BJ (cell line): ENCODE measurements around the gene GTPBP3. TPM values are rescaled to one million over a fixed set of nuclear protein-coding genes. Genes with fewer than 3 reads are reported as not detected.

Source experiments
- CTCF ChIA-PET: fragments of 350-600 bp; formaldehyde crosslinking; extraction: SDS; loops from one replicate; lab custom pipeline; 2021; ENCODE audit warnings: antibody characterized with exemption, inconsistent platforms; lab: Yijun Ruan, JAX
- POLR2A ChIA-PET: fragments of 300-600 bp; sonication (Branson Sonifier 250); formaldehyde crosslinking; extraction: SDS; loops from one replicate; lab custom pipeline; 2021; ENCODE audit warnings: antibody characterized with exemption; lab: Charles Lee
- DNase-seq: peaks from one replicate; pipeline ENCODE4 v3.0.0-alpha.2; 2011; ENCODE audit warnings: low read depth
- H3K27me3 ChIP-seq: 2 replicates; pipeline ENCODE4 v1.6.0; 2011; ENCODE audit warnings: low read length; ENCODE audit not compliant: control insufficient read depth, insufficient read depth
- H3K36me3 ChIP-seq: 2 replicates; pipeline ENCODE4 v1.5.1; 2011; ENCODE audit warnings: low read length; ENCODE audit not compliant: control insufficient read depth, insufficient read depth
- H3K4me3 ChIP-seq: 2 replicates; pipeline ENCODE4 v1.5.1; 2011; ENCODE audit warnings: low read depth, mild to moderate bottlenecking, control low read depth, low read length
- polyA plus RNA-seq: library from polyadenylated mRNA; depleted of rRNA; stranded (reverse); fragments of >200 nt; gene quantifications from 2 replicates; pipeline ENCODE4 v1.2.3, GENCODE V29; 2011
- TF ChIP-seq, protein P1 (sequence below): IDR thresholded peaks from 2 replicates; pipeline ENCODE4 v1.5.1; 2011; ENCODE audit warnings: low read depth, mild to moderate bottlenecking, control low read depth, inconsistent platforms, low read length, moderate library complexity; ENCODE audit not compliant: insufficient read depth

Gene GTPBP3
- polyA plus RNA-seq, 1 experiment = 6.3 TPM

DNA sequence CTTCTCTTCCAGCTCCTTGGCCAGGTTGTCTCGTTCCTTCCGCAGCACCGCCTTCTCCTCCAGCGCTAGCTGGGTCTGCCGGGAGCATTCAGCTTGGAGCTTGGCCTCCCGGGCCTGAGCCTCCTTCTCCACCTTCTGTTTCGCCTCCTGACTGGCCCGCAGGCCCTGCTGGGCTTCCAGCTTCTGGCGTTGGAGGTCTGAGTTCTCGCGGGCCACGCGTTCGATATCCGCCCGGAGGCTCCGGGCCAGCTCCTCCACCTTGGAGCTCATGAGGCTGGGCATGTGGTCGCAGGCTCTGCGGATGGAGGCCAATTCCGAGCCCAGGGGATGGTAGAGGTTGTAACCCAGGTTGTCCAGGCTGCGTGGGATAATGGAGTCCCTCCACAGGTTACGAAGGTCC, 28.0 kb downstream of the GTPBP3 start:
- no peak overlapping the region for H3K4me3 ChIP-seq
- TF ChIP-seq, protein P1, sequence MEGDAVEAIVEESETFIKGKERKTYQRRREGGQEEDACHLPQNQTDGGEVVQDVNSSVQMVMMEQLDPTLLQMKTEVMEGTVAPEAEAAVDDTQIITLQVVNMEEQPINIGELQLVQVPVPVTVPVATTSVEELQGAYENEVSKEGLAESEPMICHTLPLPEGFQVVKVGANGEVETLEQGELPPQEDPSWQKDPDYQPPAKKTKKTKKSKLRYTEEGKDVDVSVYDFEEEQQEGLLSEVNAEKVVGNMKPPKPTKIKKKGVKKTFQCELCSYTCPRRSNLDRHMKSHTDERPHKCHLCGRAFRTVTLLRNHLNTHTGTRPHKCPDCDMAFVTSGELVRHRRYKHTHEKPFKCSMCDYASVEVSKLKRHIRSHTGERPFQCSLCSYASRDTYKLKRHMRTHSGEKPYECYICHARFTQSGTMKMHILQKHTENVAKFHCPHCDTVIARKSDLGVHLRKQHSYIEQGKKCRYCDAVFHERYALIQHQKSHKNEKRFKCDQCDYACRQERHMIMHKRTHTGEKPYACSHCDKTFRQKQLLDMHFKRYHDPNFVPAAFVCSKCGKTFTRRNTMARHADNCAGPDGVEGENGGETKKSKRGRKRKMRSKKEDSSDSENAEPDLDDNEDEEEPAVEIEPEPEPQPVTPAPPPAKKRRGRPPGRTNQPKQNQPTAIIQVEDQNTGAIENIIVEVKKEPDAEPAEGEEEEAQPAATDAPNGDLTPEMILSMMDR = no peak
- H3K27me3 ChIP-seq = no peaks in the 10 kb centered on the region
- no peak for DNase-seq
- ChIA-PET CTCF (interaction anchor here (1.3 to 1.7 kb wide), 2 partner anchors 20 to 21 kb away, joined by 3 to 4 read pairs; no protein-coding TSS in a partner anchor), POLR2A (no interaction called here)
- H3K36me3 ChIP-seq = no peaks in the 10 kb centered on the region

DNA sequence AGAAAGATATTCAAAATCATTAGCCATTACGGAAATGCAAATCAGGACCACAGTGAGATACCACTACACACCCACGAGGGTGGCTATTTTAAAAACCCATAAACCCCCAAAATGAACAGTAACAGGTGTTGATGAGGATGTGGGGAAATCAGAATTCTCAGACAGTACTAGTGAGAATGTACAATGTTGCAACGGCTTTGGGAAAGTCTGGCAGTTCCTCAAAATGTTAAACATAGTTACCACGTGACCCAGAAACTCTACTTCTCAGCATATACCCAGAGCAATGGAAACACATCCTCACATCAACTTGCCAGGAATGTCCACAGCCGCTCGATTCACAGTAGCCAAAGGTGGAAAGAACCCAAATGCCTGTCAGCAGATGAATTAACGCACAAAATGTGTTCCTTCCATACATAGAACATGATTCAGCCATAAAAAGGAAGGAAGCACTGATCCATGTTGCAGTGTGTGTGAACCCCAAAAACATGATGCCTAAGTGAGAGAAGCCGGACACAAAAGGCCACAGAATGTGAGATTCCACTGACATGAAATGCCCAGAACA, 32.8 kb downstream of the GTPBP3 start:
- Histone ChIP-seq H3K4me3 (no peak overlapping the region), H3K27me3 (no peaks in the 10 kb centered on the region), H3K36me3 (no peaks in the 10 kb centered on the region)
- TF ChIP-seq, protein P1 = no peak
- POLR2A ChIA-PET = no interaction called here
- DNase-seq = no peak
- CTCF ChIA-PET = no interaction called here

DNA sequence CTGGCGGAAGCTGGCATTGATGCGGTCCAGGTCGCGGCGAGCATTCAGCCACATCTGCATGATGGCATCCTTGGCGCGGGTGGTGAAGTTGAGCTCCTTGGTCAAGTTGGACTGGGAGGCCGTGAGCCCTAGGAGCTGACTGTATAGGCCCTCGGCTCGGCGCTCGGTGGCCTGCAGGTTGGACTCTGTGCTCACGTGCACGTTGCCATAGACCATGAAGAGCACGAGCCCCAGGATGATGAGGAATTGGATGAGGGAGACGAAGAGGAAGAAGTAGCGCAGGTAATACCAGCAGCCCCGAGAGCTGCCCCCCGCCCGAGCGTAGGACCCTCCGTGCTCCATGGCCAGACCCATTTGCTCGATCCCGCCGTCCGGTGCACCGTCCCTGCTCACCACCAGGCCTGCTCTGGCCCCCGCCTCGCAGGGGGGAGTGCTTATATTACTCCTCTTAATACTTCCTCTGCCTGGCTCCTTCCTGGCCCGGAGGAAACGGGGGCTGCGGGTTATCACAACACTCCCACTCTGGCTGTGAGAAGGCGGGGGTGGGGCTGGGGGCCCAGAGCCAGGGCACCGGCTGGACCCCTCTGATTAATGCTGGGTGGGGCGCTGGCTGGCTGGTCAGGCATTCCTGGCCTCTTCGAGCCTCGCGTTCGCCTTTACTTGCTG, 39.7 kb downstream of the GTPBP3 start, which contains the start of gene PLVAP:
Gene PLVAP (minus strand): TSS at position 408 of the 666 bp plus-strand sequence. CDS start 54 bp downstream, at position 354.
- TF ChIP-seq, protein P1 = no peak
- CTCF ChIA-PET = interaction anchor here (1.3 to 1.9 kb wide), 3 partner anchors 9 to 30 kb away, joined by 4 to 11 read pairs (median 4); no protein-coding TSS in a partner anchor
- H3K36me3 ChIP-seq = no peaks in the 10 kb centered on the region
- POLR2A ChIA-PET = no interaction called here
- no peaks in the 10 kb centered on the region for H3K27me3 ChIP-seq
- no peak within 1 kb of the TSS for H3K4me3 ChIP-seq
- no peak for DNase-seq

DNA sequence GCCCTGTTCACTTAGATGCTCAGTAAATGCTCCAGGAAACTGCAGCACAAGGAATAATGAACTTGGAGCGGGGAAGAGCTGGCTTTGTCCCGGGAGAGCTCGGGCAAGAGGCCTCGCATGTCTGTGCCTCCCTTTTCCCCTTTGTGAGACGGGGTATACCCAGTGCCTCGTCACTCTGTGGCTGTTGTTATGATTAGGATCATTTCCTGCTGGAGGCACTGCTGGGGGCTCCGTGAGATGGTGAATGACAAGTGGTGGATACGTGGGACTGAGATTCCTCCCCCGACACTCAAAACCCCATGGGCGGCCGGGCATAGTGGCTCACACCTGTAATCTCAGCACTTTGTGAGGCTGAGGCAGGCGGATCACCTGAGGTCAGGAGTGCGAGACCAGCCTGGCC, 40.9 kb downstream of the GTPBP3 start:
- DNase-seq = no peak
- Histone ChIP-seq H3K27me3 (no peaks in the 10 kb centered on the region), H3K36me3 (no peaks in the 10 kb centered on the region), H3K4me3 (no peak overlapping the region)
- TF ChIP-seq, protein P1 = no peak
- POLR2A ChIA-PET = no interaction called here
- CTCF ChIA-PET = no interaction called here

DNA sequence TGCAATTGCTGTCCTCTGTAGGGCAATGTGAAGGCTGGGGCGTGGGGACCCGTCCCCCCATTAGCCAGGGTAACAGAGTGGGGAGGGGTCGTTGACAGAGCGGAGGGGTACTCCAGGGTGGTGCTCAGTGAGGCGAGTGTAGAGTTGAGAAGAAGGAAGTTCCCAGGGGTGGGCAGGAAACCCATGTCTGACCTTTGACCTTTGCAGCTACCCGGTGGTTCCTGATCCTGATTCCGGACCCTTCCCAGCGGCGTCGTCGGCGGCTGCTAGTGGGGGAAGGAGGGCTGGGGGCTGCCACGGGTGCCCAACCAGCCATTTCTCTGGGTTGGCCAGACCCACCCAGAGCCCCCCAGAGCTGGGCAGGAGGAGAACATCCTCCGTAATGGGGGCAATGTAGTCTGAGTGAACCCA, 41.9 kb downstream of the GTPBP3 start:
- ChIA-PET POLR2A (no interaction called here), CTCF (interaction anchor here (1.3 to 1.6 kb wide), 2 partner anchors 11 to 15 kb away, joined by 3 read pairs; no protein-coding TSS in a partner anchor)
- Histone ChIP-seq H3K36me3 (no peaks in the 10 kb centered on the region), H3K4me3 (no peak overlapping the region), H3K27me3 (no peaks in the 10 kb centered on the region)
- TF ChIP-seq, protein P1 = no peak
- DNase-seq = no peak
